H9 (cell line): ENCODE measurements around the gene KCNG3. TPM values are rescaled to one million over a fixed set of nuclear protein-coding genes. Genes with fewer than 3 reads are reported as not detected.

Experiments used
- DNase-seq: peaks from one replicate; pipeline ENCODE4 v3.0.0-alpha.2; 2017
- H2AFZ ChIP-seq: one replicate; pipeline ENCODE4 v1.6.1; 2013; ENCODE audit warnings: mild to moderate bottlenecking, low read length, control low read depth, moderate library complexity
- H2AK5ac ChIP-seq: 2 replicates; pipeline ENCODE4 v1.6.1; 2013; ENCODE audit warnings: low read length, control low read depth, mixed read lengths; ENCODE audit not compliant: insufficient read length
- H2BK120ac ChIP-seq: one replicate; pipeline ENCODE4 v1.6.1; 2013; ENCODE audit warnings: low read depth, mild to moderate bottlenecking, low read length, control low read depth, inconsistent platforms; ENCODE audit not compliant: poor library complexity, severe bottlenecking
- H2BK12ac ChIP-seq: 2 replicates; pipeline ENCODE4 v1.6.1; 2013; ENCODE audit warnings: low read length, control low read depth, mixed read lengths, low read depth; ENCODE audit not compliant: insufficient read length
- H2BK15ac ChIP-seq: 2 replicates; pipeline ENCODE4 v1.6.1; 2013; ENCODE audit warnings: low read depth, low read length, control low read depth
- H2BK20ac ChIP-seq: one replicate; pipeline ENCODE4 v1.6.1; 2013; ENCODE audit warnings: low read depth, mild to moderate bottlenecking, low read length, control low read depth, inconsistent platforms; ENCODE audit not compliant: poor library complexity, severe bottlenecking
- H2BK5ac ChIP-seq: 2 replicates; pipeline ENCODE4 v1.6.1; 2013; ENCODE audit warnings: low read length, control low read depth, mixed read lengths; ENCODE audit not compliant: insufficient read length
- H3K14ac ChIP-seq: 2 replicates; pipeline ENCODE4 v1.6.1; 2013; ENCODE audit warnings: low read length, control low read depth; ENCODE audit not compliant: insufficient read depth
- H3K18ac ChIP-seq: 2 replicates; pipeline ENCODE4 v1.6.1; 2013; ENCODE audit warnings: low read depth, mild to moderate bottlenecking, mixed read lengths, low read length, control low read depth; ENCODE audit not compliant: insufficient read length
- H3K23ac ChIP-seq: 2 replicates; pipeline ENCODE4 v1.6.1; 2013; ENCODE audit warnings: low read length, control low read depth, mixed read lengths, low read depth; ENCODE audit not compliant: insufficient read length
- H3K23me2 ChIP-seq: 2 replicates; pipeline ENCODE4 v1.6.1; 2013; ENCODE audit warnings: low read depth, mild to moderate bottlenecking, mixed read lengths, low read length, control low read depth; ENCODE audit not compliant: insufficient read length, poor library complexity, severe bottlenecking
- H3K27ac ChIP-seq: 2 replicates; pipeline ENCODE4 v1.5.1; 2013; ENCODE audit warnings: low read length, control low read depth, mixed read lengths, low read depth; ENCODE audit not compliant: insufficient read length
- H3K27me3 ChIP-seq: 2 replicates; pipeline ENCODE4 v1.6.1; 2013; ENCODE audit warnings: low read length, control low read depth, inconsistent platforms; ENCODE audit not compliant: insufficient read depth
- H3K4ac ChIP-seq: 2 replicates; pipeline ENCODE4 v1.6.1; 2013; ENCODE audit warnings: low read depth, mild to moderate bottlenecking, control low read depth, inconsistent platforms, low read length, moderate library complexity
- H3K4me1 ChIP-seq: 2 replicates; pipeline ENCODE4 v1.6.1; 2013; ENCODE audit warnings: low read length, control low read depth, inconsistent platforms; ENCODE audit not compliant: insufficient read depth
- H3K4me2 ChIP-seq: 2 replicates; pipeline ENCODE4 v1.6.1; 2013; ENCODE audit warnings: low read length, control low read depth, mixed read lengths; ENCODE audit not compliant: insufficient read length, insufficient read depth
- H3K56ac ChIP-seq: 2 replicates; pipeline ENCODE4 v1.6.1; 2013; ENCODE audit warnings: low read depth, mild to moderate bottlenecking, mixed read lengths, low read length, control low read depth; ENCODE audit not compliant: insufficient read length
- H3K79me1 ChIP-seq: 2 replicates; pipeline ENCODE4 v1.6.1; 2013; ENCODE audit warnings: low read depth, mild to moderate bottlenecking, moderate library complexity, low read length, control low read depth, inconsistent platforms; ENCODE audit not compliant: insufficient read depth, poor library complexity, severe bottlenecking
- H3K79me2 ChIP-seq: 2 replicates; pipeline ENCODE4 v1.6.1; 2013; ENCODE audit warnings: low read length, control low read depth, inconsistent platforms; ENCODE audit not compliant: insufficient read depth
- H3K9ac ChIP-seq: 2 replicates; pipeline ENCODE4 v1.6.1; 2013; ENCODE audit warnings: low read length, control low read depth, mixed read lengths; ENCODE audit not compliant: insufficient read length; ENCODE audit errors: extremely low read depth
- H3K9me3 ChIP-seq: one replicate; pipeline ENCODE4 v1.6.1; 2013; ENCODE audit warnings: low read depth, low read length, inconsistent platforms; ENCODE audit not compliant: control insufficient read depth
- H3T11ph ChIP-seq: one replicate; pipeline ENCODE4 v1.6.1; 2013; ENCODE audit warnings: mild to moderate bottlenecking, low read length, control low read depth, inconsistent platforms
- H4K20me1 ChIP-seq: one replicate; pipeline ENCODE4 v1.6.1; 2013; ENCODE audit not compliant: control insufficient read depth, insufficient read length, insufficient read depth
- H4K5ac ChIP-seq: 2 replicates; pipeline ENCODE4 v1.6.1; 2013; ENCODE audit warnings: low read depth, mild to moderate bottlenecking, mixed read lengths, low read length, control low read depth; ENCODE audit not compliant: insufficient read length
- H4K8ac ChIP-seq: replicated peaks from 2 replicates; pipeline ENCODE4 v1.6.1; 2013; ENCODE audit warnings: low read length, control low read depth, mixed read lengths, low read depth; ENCODE audit not compliant: insufficient read length
- H4K91ac ChIP-seq: 2 replicates; pipeline ENCODE4 v1.6.1; 2013; ENCODE audit warnings: low read depth, mild to moderate bottlenecking, moderate library complexity, mixed read lengths, low read length, control low read depth; ENCODE audit not compliant: insufficient read length
- H3K27ac Mint-ChIP-seq, 3 experiments: 2 replicates in 2 of 3; 3 replicates in 1 of 3; pipeline ENCODE4 v1.8.0; 2020 to 2021; ENCODE audit warnings: mixed read lengths in 3 of 3, mild to moderate bottlenecking in 1 of 3, moderate library complexity in 1 of 3
- H3K27me3 Mint-ChIP-seq: 2 replicates; pipeline ENCODE4 v1.8.0; 2021; ENCODE audit warnings: low read depth, mild to moderate bottlenecking, moderate library complexity, mixed read lengths
- H3K36me3 Mint-ChIP-seq, 3 experiments: 2 replicates in 2 of 3; 3 replicates in 1 of 3; pipeline ENCODE4 v1.8.0; 2020 to 2021; ENCODE audit warnings: low read depth in 3 of 3, mixed read lengths in 3 of 3; ENCODE audit not compliant: insufficient read depth in 1 of 3
- H3K4me1 Mint-ChIP-seq, 2 experiments: 2 replicates each; pipeline ENCODE4 v1.8.0; 2020; ENCODE audit warnings: mixed read lengths in 2 of 2
- H3K4me3 Mint-ChIP-seq, 2 experiments: 2 replicates in 1 of 2; 3 replicates in 1 of 2; pipeline ENCODE4 v1.8.0; 2020 to 2021; ENCODE audit warnings: mild to moderate bottlenecking in 2 of 2, mixed read lengths in 2 of 2, moderate library complexity in 1 of 2
- H3K9me3 Mint-ChIP-seq, 2 experiments: 2 replicates in 1 of 2; 3 replicates in 1 of 2; pipeline ENCODE4 v1.8.0; 2020; ENCODE audit warnings: mild to moderate bottlenecking in 2 of 2, mixed read lengths in 2 of 2, moderate library complexity in 1 of 2
- CTCF ChIP-seq: fragments of 200-600 bp; sonication (generic); conservative IDR thresholded peaks from 3 replicates; pipeline ENCODE4 v1.8.0; 2021; ENCODE audit warnings: antibody characterized with exemption, mild to moderate bottlenecking
- WGBS: extraction: QIAGEN DNeasy Blood & Tissue Kit; methylation state at CpG from one replicate; pipeline ENCODE4 v1.1.7; 2013; ENCODE audit warnings: missing lambda C conversion rate, low lambda C conversion rate, mixed read lengths; ENCODE audit not compliant: insufficient read length; ENCODE audit errors: extremely low coverage; 5-methylcytosine and 5-hydroxymethylcytosine counted together
- total RNA-seq: library from RNA; stranded (reverse); gene quantifications from 2 replicates; pipeline ENCODE4 v1.2.1, GENCODE V29; 2021

KCNG3 gene
- total RNA-seq, 1 experiment from 2014 or later = 16.5 TPM

- H3T11ph ChIP-seq = no peak overlapping the region
- no peaks in the 10 kb centered on the region; a peak in 1 of 5 replicates for H3K9me3 Mint-ChIP-seq
Measured at GRCh38 chr2:42494355-42495233, 812 bp upstream of the KCNG3 start.

More at GRCh38 chr2:42494355-42495233, 812 bp upstream of the KCNG3 start:
- H3K27me3 ChIP-seq = peaks cover 2% of the 10 kb centered on the region; the same call in 1 of the 2 replicates
- H3K79me2 ChIP-seq = peaks cover 2% of the 10 kb centered on the region; the same call in 1 of the 2 replicates
- H3K27ac ChIP-seq = no peak overlapping the region
- H3K23me2 ChIP-seq = peaks cover 23% of the 10 kb centered on the region
- peak overlapping the region; percentile 31; the same call in 1 of the 2 replicates for H3K14ac ChIP-seq
- H4K91ac ChIP-seq = no peak overlapping the region
- H3K56ac ChIP-seq = no peak overlapping the region
- H4K20me1 ChIP-seq = no peaks in the 10 kb centered on the region
- WGBS = no CpG with 5 or more reads among the region's 65 CpGs
- no peak overlapping the region for H3K23ac ChIP-seq
- Mint-ChIP-seq H3K4me3 (peak overlapping the region; percentile 79 to 96), H3K4me1 (peaks cover 45 to 50% of the 10 kb centered on the region in 2 experiments), H3K27me3 (peaks cover 16% of the 10 kb centered on the region), H3K27ac (peak overlapping the region; percentile 90 to 99 (median 98)), H3K36me3 (peaks cover 6 to 27% (median 8%) of the 10 kb centered on the region in 3 experiments; a peak in 5 of 7 replicates)
- no peaks in the 10 kb centered on the region for H3K79me1 ChIP-seq
- H4K5ac ChIP-seq = no peak overlapping the region
- no peaks in the 10 kb centered on the region for H3K9me3 ChIP-seq
- no peak overlapping the region for H2BK15ac ChIP-seq
- peak overlapping the region; percentile 39 for H3K9ac ChIP-seq
- H2AK5ac ChIP-seq = no peak overlapping the region
- TF ChIP-seq CTCF = peak; percentile 97
- no peak overlapping the region for H2AFZ ChIP-seq
- no peak overlapping the region for H2BK20ac ChIP-seq
- peak overlapping the region; percentile 71 for H3K4me2 ChIP-seq
- peak; percentile 93 for DNase-seq
- no peak overlapping the region for H4K8ac ChIP-seq
- no peak overlapping the region for H2BK12ac ChIP-seq
- H3K4ac ChIP-seq = no peak overlapping the region
- H2BK120ac ChIP-seq = no peak overlapping the region
- H3K18ac ChIP-seq = no peak overlapping the region
- no peak overlapping the region for H2BK5ac ChIP-seq
- H3K4me1 ChIP-seq = peaks cover 7% of the 10 kb centered on the region; the same call in 1 of the 2 replicates
